HepG2 (cell line): ENCODE measurements around the gene ZBTB20.

ENCODE experiments used
- FIP1L1 ChIP-seq: fragments of 200-400 bp; formaldehyde crosslinking; IDR thresholded peaks from 2 replicates; pipeline ENCODE4 v1.6.1; 2018; ENCODE audit warnings: low read depth, mild to moderate bottlenecking, low read length, moderate library complexity, borderline replicate concordance; ENCODE audit not compliant: insufficient read depth
- ZNF337 ChIP-seq: sonication (generic); formaldehyde crosslinking; IDR thresholded peaks from 2 replicates; pipeline ENCODE4 v1.5.1; 2020; ENCODE audit warnings: missing genetic modification reagents, low read depth, mild to moderate bottlenecking, borderline replicate concordance
- TF ChIP-seq, protein P1 (sequence below): sonication (generic); formaldehyde crosslinking; IDR thresholded peaks from 2 replicates; pipeline ENCODE4 v1.4.0; 2020; ENCODE audit warnings: missing genetic modification reagents

- no peak for TF ChIP-seq FIP1L1
- TF ChIP-seq ZNF337 (CRISPR knock-in tag): no peak
- TF ChIP-seq, protein P1, sequence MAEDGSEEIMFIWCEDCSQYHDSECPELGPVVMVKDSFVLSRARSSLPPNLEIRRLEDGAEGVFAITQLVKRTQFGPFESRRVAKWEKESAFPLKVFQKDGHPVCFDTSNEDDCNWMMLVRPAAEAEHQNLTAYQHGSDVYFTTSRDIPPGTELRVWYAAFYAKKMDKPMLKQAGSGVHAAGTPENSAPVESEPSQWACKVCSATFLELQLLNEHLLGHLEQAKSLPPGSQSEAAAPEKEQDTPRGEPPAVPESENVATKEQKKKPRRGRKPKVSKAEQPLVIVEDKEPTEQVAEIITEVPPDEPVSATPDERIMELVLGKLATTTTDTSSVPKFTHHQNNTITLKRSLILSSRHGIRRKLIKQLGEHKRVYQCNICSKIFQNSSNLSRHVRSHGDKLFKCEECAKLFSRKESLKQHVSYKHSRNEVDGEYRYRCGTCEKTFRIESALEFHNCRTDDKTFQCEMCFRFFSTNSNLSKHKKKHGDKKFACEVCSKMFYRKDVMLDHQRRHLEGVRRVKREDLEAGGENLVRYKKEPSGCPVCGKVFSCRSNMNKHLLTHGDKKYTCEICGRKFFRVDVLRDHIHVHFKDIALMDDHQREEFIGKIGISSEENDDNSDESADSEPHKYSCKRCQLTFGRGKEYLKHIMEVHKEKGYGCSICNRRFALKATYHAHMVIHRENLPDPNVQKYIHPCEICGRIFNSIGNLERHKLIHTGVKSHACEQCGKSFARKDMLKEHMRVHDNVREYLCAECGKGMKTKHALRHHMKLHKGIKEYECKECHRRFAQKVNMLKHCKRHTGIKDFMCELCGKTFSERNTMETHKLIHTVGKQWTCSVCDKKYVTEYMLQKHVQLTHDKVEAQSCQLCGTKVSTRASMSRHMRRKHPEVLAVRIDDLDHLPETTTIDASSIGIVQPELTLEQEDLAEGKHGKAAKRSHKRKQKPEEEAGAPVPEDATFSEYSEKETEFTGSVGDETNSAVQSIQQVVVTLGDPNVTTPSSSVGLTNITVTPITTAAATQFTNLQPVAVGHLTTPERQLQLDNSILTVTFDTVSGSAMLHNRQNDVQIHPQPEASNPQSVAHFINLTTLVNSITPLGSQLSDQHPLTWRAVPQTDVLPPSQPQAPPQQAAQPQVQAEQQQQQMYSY (CRISPR knock-in tag): no peak
These were observed 289.8 kb downstream of the ZBTB20 start for GRCh38 chr3:114857299-114857701.
